DMS114 treated with DMSO at 0.1 percent for 48 hours (cell line): ENCODE measurements around the gene ZNF653.
A peak's percentile ranks its signal among the peaks of the same experiment; 100 is the strongest.
"Not testable (repeated sequence)": the region's sequence is repeated elsewhere in the genome, so short reads cannot be mapped to it uniquely, and the experiment has no call there.

Experiments used
- DNase-seq: peaks from one replicate; lab custom pipeline; 2025; ENCODE audit not compliant: unreplicated experiment; lab: John Stamatoyannopoulos, UW

ZNF653 gene

GRCh38 chr19:11481534-11482383 is 23.9 kb downstream of the ZNF653 start:
- DNase-seq = peak; percentile 81

DNA sequence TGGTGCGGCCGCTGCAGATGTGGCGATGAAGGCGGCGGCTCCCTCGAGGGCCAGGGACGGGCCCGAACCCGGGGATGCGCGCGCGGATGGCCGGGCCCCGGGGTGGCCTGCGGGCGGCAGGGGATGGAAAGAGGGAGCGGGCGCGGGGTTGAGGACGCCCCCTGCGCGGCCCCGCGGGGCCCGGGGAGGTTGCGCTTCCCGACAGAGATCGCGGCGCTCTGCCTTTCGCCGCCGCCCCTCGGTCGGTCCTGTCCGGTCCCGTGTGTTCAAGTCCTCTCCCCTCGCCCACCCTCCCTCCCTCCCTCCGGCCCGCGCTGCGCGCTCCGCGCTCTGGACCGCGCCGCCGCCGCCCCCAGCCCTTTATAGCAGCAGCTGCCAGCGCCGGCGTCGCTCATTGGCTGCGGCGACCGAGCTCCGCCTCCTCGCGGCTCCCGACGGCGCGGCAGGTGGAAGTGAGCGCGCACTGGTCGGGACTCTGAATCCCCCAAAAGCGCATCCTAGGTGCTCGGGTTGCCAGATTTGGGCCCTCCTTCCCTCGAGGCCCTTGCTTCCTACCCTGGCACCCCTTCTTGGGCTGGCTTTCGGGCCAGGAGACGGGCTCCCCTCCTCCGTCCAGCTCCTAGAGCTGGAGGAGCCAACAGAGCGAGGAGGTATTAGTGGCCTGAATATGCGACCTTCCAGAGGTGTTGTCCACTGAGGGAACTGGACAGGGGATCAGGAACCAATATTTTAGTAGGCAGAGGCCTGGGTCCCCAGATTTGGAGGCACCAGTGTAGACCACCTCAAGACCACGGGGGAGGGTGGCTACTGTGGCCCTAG is 24.7 kb downstream of the ZNF653 start, which contains the start of gene ELAVL3:
ELAVL3 (minus strand) TSS at position 332 of the 819 bp plus-strand sequence. CDS start 438 bp downstream, outside the sequence.
- DNase-seq = no peak

GRCh38 chr19:11479898-11480714 is 25.5 kb downstream of the ZNF653 start:
- no peak for DNase-seq

DNA sequence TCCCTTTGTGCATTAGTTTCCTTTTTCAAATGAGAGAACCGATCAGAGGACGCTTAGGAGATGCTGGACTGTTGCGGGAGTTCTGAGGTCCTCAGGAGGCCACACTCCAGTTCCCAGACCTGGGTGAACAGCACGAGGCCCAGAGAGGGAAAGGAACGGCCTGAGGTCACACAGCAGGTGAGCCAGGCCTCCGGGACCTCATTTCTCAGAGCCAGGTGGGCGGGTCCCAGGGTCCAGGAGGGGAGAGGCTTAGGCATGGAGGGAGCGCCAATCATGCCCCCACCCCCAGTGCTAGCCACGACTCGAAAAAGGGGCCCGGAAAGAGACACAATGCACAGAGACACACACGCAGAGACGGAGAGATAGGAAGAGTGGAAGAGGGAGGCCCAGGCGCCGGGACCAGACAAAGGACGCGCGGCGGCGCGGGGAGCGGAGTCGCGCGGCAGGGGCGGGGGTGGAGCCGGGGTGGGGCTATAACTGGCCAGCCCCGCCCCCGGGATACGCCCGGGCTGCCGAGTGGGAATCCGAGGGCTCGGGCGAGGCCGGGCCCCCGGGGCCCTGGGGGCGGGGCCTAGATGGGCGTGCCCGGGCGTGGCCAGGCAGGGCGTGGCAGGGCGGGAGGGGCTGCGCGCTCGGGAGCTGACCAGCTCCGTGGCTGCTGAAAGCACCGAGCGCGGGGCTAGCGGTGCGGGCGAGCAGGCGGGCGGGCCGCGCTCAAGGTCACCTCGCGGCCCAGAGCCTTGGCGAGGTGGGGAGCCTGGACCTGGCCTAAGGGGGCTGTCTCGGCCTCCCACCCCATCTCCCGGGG is 26.3 kb downstream of the ZNF653 start:
- peak; percentile 14 for DNase-seq

DNA sequence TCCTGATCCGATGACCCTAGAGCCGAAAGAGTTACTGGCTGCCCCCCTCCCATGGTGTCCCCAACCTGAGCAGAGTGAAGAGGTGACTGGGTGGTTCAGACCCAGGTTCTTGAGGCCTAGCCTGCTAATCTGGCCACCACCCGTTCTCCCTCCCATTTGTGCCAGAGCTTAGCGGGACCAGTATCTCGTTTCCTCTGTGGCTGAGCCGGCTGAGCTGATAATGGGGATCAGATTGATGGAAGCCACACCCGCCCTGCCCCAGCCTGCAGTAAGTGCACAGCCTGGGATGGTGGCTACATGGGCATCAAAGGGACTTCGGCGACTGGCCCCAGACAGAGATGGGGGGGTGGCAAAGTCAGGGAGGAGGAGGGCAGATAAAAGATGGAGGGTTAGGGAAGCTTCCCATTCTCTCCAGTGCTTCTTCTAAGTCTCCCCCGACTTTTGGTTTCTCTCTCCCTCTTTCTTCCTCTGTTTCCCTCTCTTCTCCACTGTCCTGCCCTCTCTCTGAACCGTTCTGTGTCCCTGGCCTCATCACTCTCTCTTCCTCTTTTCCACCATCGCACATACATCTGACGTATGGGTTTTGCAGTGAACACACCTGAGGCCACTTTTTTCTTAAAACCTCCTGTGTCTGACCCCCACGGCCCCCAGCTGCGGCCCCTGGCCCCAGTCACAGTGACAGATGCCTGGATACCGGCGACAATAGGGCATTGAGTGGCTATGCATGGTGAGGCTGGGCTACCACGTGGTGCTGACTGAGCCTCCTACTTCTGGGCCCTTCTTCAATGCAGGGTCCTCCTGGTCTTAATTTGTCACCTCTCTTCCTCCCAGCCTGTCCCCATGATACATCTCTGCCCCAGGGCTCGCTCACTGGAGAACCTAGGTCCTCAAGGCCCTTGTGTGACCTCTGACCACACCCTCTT is 27.2 kb downstream of the ZNF653 start:
- DNase-seq = no peak

- no peak for DNase-seq
Observed at GRCh38 chr19:11475861-11476260, 29.8 kb downstream of the ZNF653 start.

- DNase-seq = not testable (repeated sequence)
Observed at GRCh38 chr19:11475343-11475742, 30.3 kb downstream of the ZNF653 start.

DNA sequence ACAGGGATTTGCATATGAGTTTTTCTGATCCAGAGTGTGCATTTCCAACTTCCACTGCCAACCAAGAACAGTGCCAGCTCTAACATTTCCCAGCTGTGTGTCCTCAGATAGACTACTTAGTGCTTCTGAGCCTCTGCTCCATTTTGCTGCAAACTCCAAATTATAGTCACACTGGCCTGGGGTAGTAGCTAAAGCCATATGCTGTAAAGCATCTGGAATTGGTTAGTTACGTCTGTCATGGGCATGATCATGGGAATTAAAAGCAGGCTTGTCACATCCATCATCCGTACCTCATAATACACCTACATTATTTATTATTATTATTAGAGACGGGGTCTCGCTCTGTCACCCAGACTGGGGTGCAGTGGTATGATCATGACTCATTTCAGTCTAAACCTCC is 31.9 kb downstream of the ZNF653 start:
- DNase-seq = no peak

GRCh38 chr19:11468266-11468845 is 37.3 kb downstream of the ZNF653 start:
- DNase-seq = not testable (repeated sequence)

GRCh38 chr19:11465600-11465999 is 40.0 kb downstream of the ZNF653 start:
- no peak for DNase-seq

DNA sequence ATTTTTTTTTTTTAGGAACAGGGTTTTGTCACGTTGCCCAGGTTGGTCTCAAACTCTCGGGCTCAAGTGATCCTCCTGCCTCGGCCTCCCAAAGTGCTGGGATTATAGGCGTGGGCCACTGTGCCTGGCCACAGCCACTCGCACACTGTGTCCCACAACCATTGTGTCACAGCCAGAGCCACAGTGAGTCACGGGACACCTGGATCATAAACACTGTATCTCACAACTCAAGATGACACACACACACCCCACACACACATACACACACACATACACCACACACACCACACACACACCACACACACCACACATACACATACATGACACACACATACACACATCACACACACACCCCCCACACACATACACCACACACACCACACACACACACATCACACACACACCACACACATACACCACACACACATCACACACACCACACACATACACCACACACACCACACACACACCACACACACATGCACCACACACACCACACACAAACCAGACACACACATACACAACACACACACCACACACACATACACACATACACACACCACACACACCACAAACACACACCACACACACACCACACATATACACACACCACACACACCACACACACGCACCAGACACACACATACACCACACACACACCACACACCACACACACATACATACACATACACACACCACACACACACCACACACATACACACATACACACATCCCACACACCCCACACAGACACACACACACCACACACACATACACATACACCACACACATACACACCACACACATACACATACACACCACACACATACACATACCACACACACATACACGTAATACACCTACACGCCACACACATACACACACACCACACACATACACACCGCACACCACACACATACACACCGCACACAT is 41.0 kb downstream of the ZNF653 start:
- DNase-seq = no peak

DNA sequence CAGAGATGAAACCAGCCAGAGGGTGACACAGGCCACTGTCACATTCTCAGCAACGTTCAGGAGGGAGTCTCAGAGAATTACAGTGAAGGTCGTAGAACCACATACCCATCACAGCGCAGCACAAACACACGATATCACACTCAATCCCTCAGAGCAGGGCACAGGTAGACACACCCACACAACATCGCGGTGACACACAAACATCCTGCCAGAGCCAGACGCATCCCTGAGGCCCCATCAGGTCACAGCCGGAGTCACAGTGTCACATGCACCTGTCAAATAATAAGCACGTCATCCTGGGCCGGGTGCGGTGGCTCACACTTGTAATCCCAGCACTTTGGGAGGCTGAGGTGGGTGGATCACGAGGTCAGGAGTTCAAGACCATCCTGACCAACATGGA is 42.2 kb downstream of the ZNF653 start:
- no peak for DNase-seq

DNA sequence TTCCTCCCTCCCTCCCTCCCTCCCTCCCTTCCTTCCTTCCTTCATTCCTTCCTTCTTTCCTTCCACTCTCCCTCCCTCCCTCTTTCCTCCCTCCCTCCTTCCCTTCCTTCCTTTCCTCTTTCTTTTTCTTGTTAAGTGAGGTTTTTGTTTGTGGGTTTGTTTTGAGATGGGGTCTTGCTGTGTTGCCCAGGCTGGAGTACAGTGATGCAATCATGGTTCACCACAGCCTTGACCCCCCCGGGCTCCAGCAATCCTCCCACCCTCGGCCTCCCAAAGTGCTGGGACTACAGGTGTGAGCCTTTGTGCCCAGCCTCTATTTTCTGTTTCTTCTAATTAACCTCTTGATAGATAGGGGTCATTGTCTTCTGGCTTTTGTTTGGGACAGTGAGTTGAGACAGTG is 44.2 kb downstream of the ZNF653 start:
- no peak for DNase-seq

- DNase-seq = no peak
Observed at GRCh38 chr19:11460207-11460606, 45.4 kb downstream of the ZNF653 start.

DNA sequence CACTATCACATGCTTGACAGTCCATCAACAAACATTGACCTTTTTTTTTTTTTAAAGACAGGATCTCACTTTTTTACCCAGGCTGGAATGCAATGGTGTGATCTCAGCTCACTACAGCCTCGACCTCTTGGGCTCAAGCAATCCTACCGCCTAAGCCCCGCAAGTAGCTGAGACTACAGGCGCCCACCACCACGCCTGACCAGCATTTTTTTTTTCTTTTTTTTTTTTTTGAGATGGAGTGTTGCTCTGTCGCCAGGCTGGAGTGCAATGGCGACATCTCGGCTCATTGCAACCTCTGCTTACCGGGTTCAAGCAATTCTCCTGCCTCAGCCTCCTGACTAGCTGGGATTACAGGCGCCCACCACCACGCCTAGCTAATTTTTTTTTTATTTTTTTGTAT is 46.7 kb downstream of the ZNF653 start:
- DNase-seq = not testable (repeated sequence)

DNA sequence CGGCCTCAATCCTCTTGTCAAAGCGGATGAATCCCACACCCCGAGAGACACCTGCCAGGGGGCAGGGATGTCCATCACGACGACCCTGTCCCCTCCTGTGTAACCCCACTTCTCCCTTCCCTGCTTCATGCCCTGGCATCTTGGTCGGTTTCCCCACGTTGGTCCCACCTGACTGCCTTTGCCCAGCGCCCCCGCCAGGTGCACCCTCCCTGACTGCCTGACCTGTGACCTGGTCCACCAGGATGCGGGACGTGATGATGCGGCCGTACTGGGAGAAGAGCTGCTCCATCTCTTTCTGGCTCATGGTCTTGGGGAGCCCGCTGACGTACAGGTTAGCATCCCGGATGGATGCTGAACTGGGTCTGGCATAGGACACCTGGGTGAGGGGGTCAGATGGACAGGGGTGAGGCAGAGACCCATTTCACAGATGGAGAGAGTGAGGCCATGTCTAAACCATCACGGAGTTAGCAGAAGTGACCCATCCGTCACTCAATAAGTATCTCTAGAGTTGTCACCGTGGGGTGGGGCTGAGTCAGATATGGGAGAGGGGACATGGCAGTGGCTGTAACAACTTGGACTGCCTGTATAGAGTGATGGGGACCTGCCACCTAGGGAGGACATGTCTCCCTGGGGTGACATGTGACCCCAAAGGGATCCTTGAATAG is 47.3 kb downstream of the ZNF653 start:
- DNase-seq = no peak

DNA sequence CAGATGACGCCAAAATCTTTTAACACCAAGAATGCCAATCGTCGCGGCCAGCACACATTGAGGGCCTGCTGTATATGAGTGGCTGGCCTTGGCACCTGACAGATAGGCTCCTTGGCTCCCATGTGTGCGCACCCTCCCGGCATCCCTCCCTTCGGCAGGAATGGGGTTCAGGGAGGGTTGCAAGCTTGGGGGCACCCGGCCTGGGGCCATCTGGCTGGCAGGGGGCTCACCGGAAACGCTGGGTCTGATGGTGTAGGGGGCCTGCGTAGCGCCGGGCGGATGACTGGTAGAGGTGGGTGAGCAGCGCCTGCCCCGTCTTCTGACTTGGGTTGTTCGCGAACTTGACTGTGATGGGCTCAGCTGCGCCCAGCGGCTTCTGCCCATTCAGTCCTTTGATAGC is 47.8 kb downstream of the ZNF653 start:
- DNase-seq = no peak
